Aorta (tissue), 5 donors: ENCODE data around the gene PLBD1. TPM values are rescaled to one million over a fixed set of nuclear protein-coding genes. Genes with fewer than 3 reads are reported as not detected.

ENCODE experiments used
- ATAC-seq: fragments of 200-7000 bp; cut with Tn5 transposase; one replicate; pipeline ENCODE4 v1.9.1; 2022; ENCODE audit warnings: moderate library complexity; ENCODE audit not compliant: low FRiP score
- DNase-seq, 2 donors: peaks; one replicate each; pipeline ENCODE4 v3.0.0-alpha.2; 2020
- H3K27ac ChIP-seq, 2 donors: one replicate each; pipeline ENCODE4 v1.5.1; 2013; ENCODE audit warnings: low read length in 2 of 2, mild to moderate bottlenecking in 2 of 2, moderate library complexity in 2 of 2, control low read depth in 1 of 2, inconsistent platforms in 1 of 2, low read depth in 1 of 2
- H3K27me3 ChIP-seq, 2 donors: one replicate each; pipeline ENCODE4 v1.6.1; 2013; ENCODE audit warnings: control low read depth in 1 of 2, low read length in 1 of 2, mild to moderate bottlenecking in 1 of 2, moderate library complexity in 1 of 2; ENCODE audit not compliant: insufficient read depth in 2 of 2, control insufficient read depth in 1 of 2
- H3K36me3 ChIP-seq, 2 donors: one replicate each; pipeline ENCODE4 v1.6.1; 2013; ENCODE audit warnings: control low read depth in 1 of 2, low read length in 1 of 2, mild to moderate bottlenecking in 1 of 2; ENCODE audit not compliant: insufficient read depth in 2 of 2, control insufficient read depth in 1 of 2
- H3K4me1 ChIP-seq, 2 donors: one replicate each; pipeline ENCODE4 v1.6.1; 2013; ENCODE audit warnings: low read length in 2 of 2, control low read depth in 1 of 2, mild to moderate bottlenecking in 1 of 2, moderate library complexity in 1 of 2; ENCODE audit not compliant: insufficient read depth in 2 of 2, control insufficient read depth in 1 of 2
- H3K4me3 ChIP-seq, 2 donors: one replicate each; pipeline ENCODE4 v1.5.1; 2013; ENCODE audit warnings: low read length in 2 of 2, control low read depth in 1 of 2, mild to moderate bottlenecking in 1 of 2
- H3K9me3 ChIP-seq: one replicate; pipeline ENCODE4 v1.6.1; 2013; ENCODE audit warnings: mild to moderate bottlenecking, low read length; ENCODE audit not compliant: control insufficient read depth
- WGBS, 2 donors: extraction: QIAGEN DNeasy Blood & Tissue Kit; methylation state at CpG; one replicate each; pipeline ENCODE4 v1.1.7; 2013; 5-methylcytosine and 5-hydroxymethylcytosine counted together
- intact Hi-C, 2 donors: fragments of 100-400 bp; cut with DNase I; formaldehyde crosslinking; loops; one replicate each; pipeline versions ENCODE4 v1.14.2 to v1.15.0; 2022
- polyA plus RNA-seq, 2 donors: library from polyadenylated mRNA; stranded (reverse); fragments of 200-250 nt; gene quantifications; one replicate each; pipeline ENCODE4 v1.2.3, GENCODE V29; 2013
- total RNA-seq, 2 donors: library from RNA; stranded (reverse); fragmentation: NEBNext Ultra II Directional; extraction: Animal tissue kit (Norgen Biotek cat#: 25700); gene quantifications; one replicate each; pipeline ENCODE4 v1.2.1, GENCODE V29; 2021
- donor health status: healthy with polysubstance abuse.
- donor health status: Bipolar disorder and iron deficiency.
- donor health status: DM: no; HTN: no; CAD: no.
- donor health status: DM: no; HTN: no; CAD: no.
- donor health status: DM: yes; HTN: yes; CAD: no.

Gene PLBD1
- total and polyA plus RNA-seq, 4 donors: 3.0 to 24.8 (median 8.9) TPM

- no peak for ATAC-seq
- no peaks in the 10 kb centered on the region for H3K36me3 ChIP-seq
These were observed 5.4 kb upstream of the PLBD1 start for GRCh38 chr12:14573118-14573517.

DNA sequence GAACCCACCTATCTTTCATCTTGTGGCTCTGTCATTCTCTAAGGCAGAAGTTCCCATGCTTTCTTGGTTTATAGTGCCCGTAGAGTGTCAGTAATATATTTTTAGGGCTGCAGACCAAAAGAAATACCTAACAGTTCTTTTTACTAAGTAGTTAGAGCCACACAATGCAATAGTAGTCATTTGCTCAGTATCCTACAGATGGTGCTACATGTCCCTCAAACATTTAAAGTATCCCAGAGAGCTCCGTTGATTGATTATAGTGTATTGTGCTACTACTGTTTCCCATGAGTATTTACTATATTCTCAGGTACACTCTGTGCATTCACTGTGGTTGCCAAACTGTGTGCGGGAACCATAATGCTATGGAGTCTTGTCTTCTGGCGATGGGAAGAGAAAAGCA is 4.7 kb upstream of the PLBD1 start:
- no peak overlapping the region for H3K27ac ChIP-seq
- no peaks in the 10 kb centered on the region for H3K4me1 ChIP-seq
- no peak for DNase-seq
- no peak overlapping the region for H3K4me3 ChIP-seq
- H3K27me3 ChIP-seq: no peaks in the 10 kb centered on the region
- no peak for ATAC-seq
- H3K9me3 ChIP-seq: no peaks in the 10 kb centered on the region
- intact Hi-C loops: no loop called here
- 85% methylated on average over 4 of the region's 4 CpGs for WGBS, 2 donors
- no peaks in the 10 kb centered on the region for H3K36me3 ChIP-seq

More at GRCh38 chr12:14573118-14573517, 5.4 kb upstream of the PLBD1 start:
- no peak overlapping the region for H3K27ac ChIP-seq
- no peaks in the 10 kb centered on the region for H3K27me3 ChIP-seq
- no peak overlapping the region for H3K4me3 ChIP-seq
- no peaks in the 10 kb centered on the region for H3K4me1 ChIP-seq
- H3K9me3 ChIP-seq: no peaks in the 10 kb centered on the region
- DNase-seq: no peak
- intact Hi-C loops: no loop called here
- 90% methylated on average over 5 of the region's 5 CpGs for WGBS, 2 donors

DNA sequence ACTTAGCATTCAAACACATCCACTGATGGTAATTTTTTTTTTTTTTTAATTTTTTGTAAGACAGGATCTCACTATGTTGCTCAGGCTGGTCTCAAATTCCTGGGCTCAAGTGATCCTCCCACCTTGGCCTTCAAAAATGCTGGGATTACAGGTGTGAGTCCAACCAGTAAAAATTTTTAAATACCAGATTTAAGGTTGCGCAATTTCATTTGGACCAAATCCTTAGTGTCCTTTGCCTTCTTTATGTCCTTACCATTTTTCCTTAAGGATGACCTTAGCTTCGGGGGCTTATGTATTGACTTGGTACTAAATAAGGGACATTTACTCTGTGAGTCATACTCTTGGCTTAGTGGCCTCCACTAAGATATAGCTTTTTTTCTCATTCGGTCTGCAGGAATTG is 4.1 kb upstream of the PLBD1 start:
- intact Hi-C loops: loop anchor here in 1 of 2 donors (2.0 kb wide), 1 partner anchor 57 kb away; no protein-coding TSS in a partner anchor
- no peaks in the 10 kb centered on the region for H3K27me3 ChIP-seq
- ATAC-seq (no peak), DNase-seq (no peak)
- 72% methylated on average over 3 of the region's 3 CpGs for WGBS, 2 donors
- no peaks in the 10 kb centered on the region for H3K36me3 ChIP-seq
- no peak overlapping the region for H3K27ac ChIP-seq
- H3K4me3 ChIP-seq: no peak overlapping the region
- no peaks in the 10 kb centered on the region for H3K9me3 ChIP-seq
- no peaks in the 10 kb centered on the region for H3K4me1 ChIP-seq

GRCh38 chr12:14570231-14570630 is 2.5 kb upstream of the PLBD1 start:
- DNase-seq: no peak
- Histone ChIP-seq H3K9me3 (no peaks in the 10 kb centered on the region), H3K4me1 (no peaks in the 10 kb centered on the region), H3K36me3 (no peaks in the 10 kb centered on the region), H3K4me3 (no peak overlapping the region), H3K27ac (no peak overlapping the region), H3K27me3 (no peaks in the 10 kb centered on the region)
- intact Hi-C loops: loop anchor here in 1 of 2 donors (2.0 kb wide), 1 partner anchor 55 kb away; no protein-coding TSS in a partner anchor
- 97% methylated on average over 1 of the region's 1 CpG for WGBS, 2 donors
- ATAC-seq: no peak

GRCh38 chr12:14564336-14564959 is 3.2 kb downstream of the PLBD1 start:
- ATAC-seq (no peak), DNase-seq (no peak)
- Histone ChIP-seq H3K27me3 (no peaks in the 10 kb centered on the region), H3K36me3 (no peaks in the 10 kb centered on the region), H3K4me1 (no peaks in the 10 kb centered on the region), H3K4me3 (no peak overlapping the region), H3K9me3 (no peaks in the 10 kb centered on the region), H3K27ac (no peak overlapping the region)
- 78 to 80% methylated on average over 2 of the region's 2 CpGs for WGBS, 2 donors
- intact Hi-C loops: no loop called here

DNA sequence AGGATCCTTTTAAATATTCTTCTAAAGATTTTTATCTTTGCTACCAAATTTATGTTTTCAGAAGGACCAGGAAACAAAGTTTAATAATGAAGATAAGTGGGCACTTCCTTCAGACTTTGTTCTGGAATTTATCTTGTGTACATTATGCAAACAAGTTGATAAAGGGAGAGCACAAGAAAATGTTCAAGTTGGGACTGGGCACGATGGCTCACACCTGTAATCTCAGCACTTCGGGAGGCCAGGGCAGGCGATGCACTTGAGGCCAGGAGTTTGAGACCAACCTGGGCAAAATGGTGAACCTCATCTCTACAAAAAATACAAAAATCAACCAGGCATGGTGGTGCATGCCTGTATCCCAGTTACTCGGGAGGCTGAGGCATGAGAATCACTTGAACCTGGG is 4.6 kb downstream of the PLBD1 start:
- 81 to 86% methylated on average over 4 of the region's 4 CpGs for WGBS, 2 donors
- H3K27me3 ChIP-seq: no peaks in the 10 kb centered on the region
- ATAC-seq (no peak), DNase-seq (no peak)
- H3K27ac ChIP-seq: no peak overlapping the region
- H3K36me3 ChIP-seq: no peaks in the 10 kb centered on the region
- intact Hi-C loops: no loop called here
- H3K4me3 ChIP-seq: no peak overlapping the region
- H3K4me1 ChIP-seq: no peaks in the 10 kb centered on the region
- H3K9me3 ChIP-seq: no peaks in the 10 kb centered on the region

GRCh38 chr12:14562279-14562678 is 5.4 kb downstream of the PLBD1 start:
- H3K27ac ChIP-seq: no peak overlapping the region
- ATAC-seq: no peak
- no peak overlapping the region for H3K4me3 ChIP-seq
- no peaks in the 10 kb centered on the region for H3K36me3 ChIP-seq
- H3K27me3 ChIP-seq: no peaks in the 10 kb centered on the region
- no peak for DNase-seq
- 95 to 96% methylated on average over 6 of the region's 6 CpGs for WGBS, 2 donors
- no peaks in the 10 kb centered on the region for H3K4me1 ChIP-seq
- no peaks in the 10 kb centered on the region for H3K9me3 ChIP-seq
- intact Hi-C loops: no loop called here

- Histone ChIP-seq H3K4me1 (no peaks in the 10 kb centered on the region), H3K36me3 (no peaks in the 10 kb centered on the region), H3K27me3 (no peaks in the 10 kb centered on the region), H3K9me3 (no peaks in the 10 kb centered on the region), H3K27ac (no peak overlapping the region), H3K4me3 (no peak overlapping the region)
- intact Hi-C loops: no loop called here
- ATAC-seq (no peak), DNase-seq (no peak)
- 95 to 98% methylated on average over 9 of the region's 9 CpGs for WGBS, 2 donors
These were observed 5.9 kb downstream of the PLBD1 start for GRCh38 chr12:14561677-14562238.

- ATAC-seq: no peak
- Histone ChIP-seq H3K27ac (no peak overlapping the region), H3K4me3 (no peak overlapping the region), H3K4me1 (no peaks in the 10 kb centered on the region), H3K9me3 (no peaks in the 10 kb centered on the region), H3K27me3 (no peaks in the 10 kb centered on the region), H3K36me3 (no peaks in the 10 kb centered on the region)
- intact Hi-C loops: no loop called here
- no peak for DNase-seq
- WGBS, 2 donors: 63 to 72% methylated on average over 6 of the region's 6 CpGs
These were observed 6.6 kb downstream of the PLBD1 start for GRCh38 chr12:14560904-14561574.
